B cell (primary cell): ENCODE data around the gene ZSWIM3. TPM values are rescaled to one million over a fixed set of nuclear protein-coding genes. Genes with fewer than 3 reads are reported as not detected.

Experiments used
- ATAC-seq: fragments of 200-7000 bp; cut with Tn5 transposase; one replicate; pipeline ENCODE4 v1.10.0; 2021; ENCODE audit warnings: low read depth, mild to moderate bottlenecking, moderate number of reproducible peaks, moderate library complexity
- CTCF ChIA-PET: fragments of 350-600 bp; sonication (Branson Sonifier 250); formaldehyde crosslinking; loops from one replicate; lab custom pipeline; 2021; ENCODE audit warnings: antibody characterized with exemption, inconsistent platforms; lab: Charles Lee
- POLR2A ChIA-PET: fragments of 350-600 bp; sonication (Branson Sonifier 250); formaldehyde crosslinking; loops from one replicate; lab custom pipeline; 2021; ENCODE audit warnings: antibody characterized with exemption; lab: Charles Lee
- DNase-seq: peaks from one replicate; pipeline ENCODE4 v3.0.0; 2013
- H2AFZ ChIP-seq: 2 replicates; pipeline ENCODE4 v1.6.1; 2012; ENCODE audit warnings: mild to moderate bottlenecking, low read depth, low read length; ENCODE audit not compliant: insufficient read depth, poor library complexity, severe bottlenecking
- H3K27ac ChIP-seq, 2 donors: 1 replicate in 1 of 2; 2 replicates in 1 of 2; pipeline ENCODE4 v1.5.1; 2012 to 2013; ENCODE audit warnings: low read length in 2 of 2, mild to moderate bottlenecking in 2 of 2, moderate library complexity in 1 of 2
- H3K27me3 ChIP-seq, 4 experiments: fragments of 200-600 bp in 1 of 4; sonication (generic) in 1 of 4; replicated peaks in 1 of 4; 1 replicate in 2 of 4; 2 replicates in 2 of 4; pipeline versions ENCODE4 v1.6.1 to v1.7.0; 2013 to 2016; ENCODE audit warnings: low read length in 3 of 4, mild to moderate bottlenecking in 2 of 4, mixed read lengths in 1 of 4, moderate library complexity in 1 of 4; ENCODE audit not compliant: insufficient read depth in 4 of 4, control insufficient read depth in 3 of 4; ENCODE audit errors: control extremely low read depth in 1 of 4
- H3K36me3 ChIP-seq, 2 experiments: replicated peaks in 1 of 2; 1 replicate in 1 of 2; 2 replicates in 1 of 2; pipeline versions ENCODE4 v1.6.1 to v1.7.1; 2013; ENCODE audit warnings: low read length in 1 of 2; ENCODE audit not compliant: insufficient read depth in 2 of 2, control insufficient read depth in 1 of 2; ENCODE audit errors: control extremely low read depth in 1 of 2, extremely low read depth in 1 of 2
- H3K4me1 ChIP-seq, 2 donors: fragments of 200-600 bp in 1 of 2; sonication (generic) in 1 of 2; 1 replicate in 1 of 2; 2 replicates in 1 of 2; pipeline versions ENCODE4 v1.5.1 to v1.6.1; 2013 to 2017; ENCODE audit warnings: low read length in 2 of 2; ENCODE audit not compliant: control insufficient read depth in 2 of 2, insufficient read depth in 2 of 2
- H3K4me2 ChIP-seq: replicated peaks from 2 replicates; pipeline ENCODE3; 2012; ENCODE audit warnings: mild to moderate bottlenecking, low read depth, low read length; ENCODE audit not compliant: poor library complexity, severe bottlenecking
- H3K4me3 ChIP-seq, 5 experiments: fragments of 200-600 bp in 1 of 5; sonication (generic) in 1 of 5; 1 replicate in 3 of 5; 2 replicates in 2 of 5; pipeline versions ENCODE4 v1.5.1 to v1.7.0; 2011 to 2016; ENCODE audit warnings: low read length in 4 of 5, mild to moderate bottlenecking in 4 of 5, low read depth in 2 of 5, control low read depth in 1 of 5, moderate library complexity in 1 of 5; ENCODE audit not compliant: insufficient read depth in 1 of 5; ENCODE audit errors: control extremely low read depth in 1 of 5, extremely low read depth in 1 of 5
- H3K79me2 ChIP-seq: fragments of 200-600 bp; sonication (generic); one replicate; pipeline ENCODE4 v1.6.0; 2016; ENCODE audit warnings: low read length; ENCODE audit not compliant: control insufficient read depth, insufficient read depth
- H3K9ac ChIP-seq: fragments of 200-600 bp; sonication (generic); 2 replicates; pipeline ENCODE4 v1.6.1; 2017; ENCODE audit warnings: mild to moderate bottlenecking, low read length, moderate library complexity
- H3K9me3 ChIP-seq, 3 donors: one replicate each; pipeline versions ENCODE4 v1.6.1 to v1.7.1; 2013; ENCODE audit warnings: low read length in 2 of 3; ENCODE audit not compliant: control insufficient read depth in 2 of 3, insufficient read depth in 1 of 3; ENCODE audit errors: control extremely low read depth in 1 of 3
- H4K20me1 ChIP-seq: 2 replicates; pipeline ENCODE4 v1.6.0; 2012; ENCODE audit warnings: mild to moderate bottlenecking, low read length; ENCODE audit not compliant: insufficient read depth, control insufficient read depth, poor library complexity, severe bottlenecking
- H3K27ac Mint-ChIP-seq: one replicate; pipeline ENCODE4 v1.8.0; 2021; ENCODE audit warnings: mixed read lengths
- H3K27me3 Mint-ChIP-seq: one replicate; pipeline ENCODE4 v1.8.0; 2021; ENCODE audit warnings: mixed read lengths
- H3K4me1 Mint-ChIP-seq: one replicate; pipeline ENCODE4 v1.8.0; 2021; ENCODE audit warnings: mixed read lengths
- H3K4me3 Mint-ChIP-seq: one replicate; pipeline ENCODE4 v1.8.0; 2021; ENCODE audit warnings: mixed read lengths
- H3K9me3 Mint-ChIP-seq: one replicate; pipeline ENCODE4 v1.8.0; 2022; ENCODE audit warnings: mixed read lengths; ENCODE audit not compliant: insufficient read depth
- CTCF ChIP-seq: fragments of 200-600 bp; IDR thresholded peaks from one replicate; pipeline ENCODE4 v1.8.0; 2022; ENCODE audit warnings: antibody characterized with exemption, mild to moderate bottlenecking
- EZH2 ChIP-seq: IDR thresholded peaks from 2 replicates; pipeline ENCODE4 v1.6.1; 2012; ENCODE audit warnings: borderline replicate concordance, low read depth, mild to moderate bottlenecking, moderate library complexity, low read length; ENCODE audit not compliant: insufficient read depth, poor library complexity, severe bottlenecking
- whole genome bisulfite sequencing: methylation state at CpG from one replicate; pipeline ENCODE4 v1.1.5; 2013; ENCODE audit warnings: missing lambda C conversion rate; ENCODE audit not compliant: insufficient coverage; 5-methylcytosine and 5-hydroxymethylcytosine counted together
- intact Hi-C: fragments of 100-400 bp; cut with micrococcal nuclease; formaldehyde crosslinking; loops from one replicate; pipeline ENCODE4 v1.10.0; 2022
- polyA plus RNA-seq: library from polyadenylated mRNA; depleted of rRNA; stranded (reverse); fragments of >200 nt; gene quantifications from 2 replicates; pipeline ENCODE4 v1.2.3, GENCODE V29; 2012
- total RNA-seq, 2 donors: library from RNA; stranded (reverse); fragments of 120-200 nt in 1 of 2; gene quantifications; 1 replicate in 1 of 2; 2 replicates in 1 of 2; pipeline versions ENCODE4 v1.2.3 to v1.2.4, GENCODE V29; 2013 to 2022

The ZSWIM3 gene
- total and polyA plus RNA-seq, 2 donors (not counting 1 experiment from before 2014, with no cell fraction given), result 4.0 to 7.1 TPM

GRCh38 chr20:45874576-45874975, 17.2 kb downstream of the ZSWIM3 start:
- H3K4me3 ChIP-seq, result no peak overlapping the region
- no peaks in the 10 kb centered on the region for H4K20me1 ChIP-seq
- no peaks in the 10 kb centered on the region for H3K9me3 Mint-ChIP-seq
- no peak overlapping the region for H3K4me3 Mint-ChIP-seq
- no peaks in the 10 kb centered on the region for H3K79me2 ChIP-seq
- no peak overlapping the region for H3K9ac ChIP-seq
- H3K27me3 ChIP-seq, result no peaks in the 10 kb centered on the region
- POLR2A ChIA-PET, result interaction anchor here (1.2 to 1.6 kb wide), 2 partner anchors 35 to 60 kb away, joined by 3 to 6 read pairs; partner anchors contain the start of gene PCIF1
- H2AFZ ChIP-seq, result no peak overlapping the region
- DNase-seq (no peak), ATAC-seq (no peak)
- H3K4me2 ChIP-seq, result no peak overlapping the region
- 93% methylated on average over 4 of the region's 4 CpGs for WGBS
- no peaks in the 10 kb centered on the region for H3K4me1 ChIP-seq
- no peaks in the 10 kb centered on the region for H3K27me3 Mint-ChIP-seq
- intact Hi-C loops, result no loop called here
- no peaks in the 10 kb centered on the region for H3K4me1 Mint-ChIP-seq
- CTCF ChIA-PET, result interaction anchor here (0.7 kb wide), 1 partner anchor 687 kb away, joined by 4 read pairs; no protein-coding TSS in a partner anchor
- no peak overlapping the region for H3K27ac ChIP-seq
- H3K27ac Mint-ChIP-seq, result no peak overlapping the region
- H3K36me3 ChIP-seq, result peaks cover 2 to 24% of the 10 kb centered on the region in 2 experiments
- TF ChIP-seq EZH2 (no peak), CTCF (no peak)
- no peaks in the 10 kb centered on the region for H3K9me3 ChIP-seq

GRCh38 chr20:45878076-45878761, 20.8 kb downstream of the ZSWIM3 start:
- TF ChIP-seq CTCF, result no peak
- H3K9me3 Mint-ChIP-seq, result no peaks in the 10 kb centered on the region
- no peak overlapping the region for H3K4me2 ChIP-seq
- H3K4me1 Mint-ChIP-seq, result peaks cover 21% of the 10 kb centered on the region
- CTCF ChIA-PET, result interaction anchor here (1.3 kb wide), 1 partner anchor 22 kb away, joined by 4 read pairs; the partner anchor contains the start of gene ACOT8
- peaks cover 3 to 19% of the 10 kb centered on the region in 2 donors for H3K4me1 ChIP-seq
- H3K9ac ChIP-seq, result no peak overlapping the region
- ATAC-seq, result no peak
- intact Hi-C loops, result no loop called here
- H3K27ac Mint-ChIP-seq, result no peak overlapping the region
- no peak overlapping the region for H2AFZ ChIP-seq
- DNase-seq, result no peak
- H3K27ac ChIP-seq, result no peak overlapping the region
- H3K79me2 ChIP-seq, result peaks cover 22% of the 10 kb centered on the region
- H3K27me3 ChIP-seq, result no peaks in the 10 kb centered on the region
- no peaks in the 10 kb centered on the region for H4K20me1 ChIP-seq
- H3K36me3 ChIP-seq, result peaks cover 2 to 27% of the 10 kb centered on the region in 2 experiments
- no peak overlapping the region for H3K4me3 ChIP-seq
- H3K4me3 Mint-ChIP-seq, result no peak overlapping the region
- POLR2A ChIA-PET, result no interaction called here
- WGBS, result 96% methylated on average over 12 of the region's 13 CpGs
- H3K27me3 Mint-ChIP-seq, result no peaks in the 10 kb centered on the region
- H3K9me3 ChIP-seq, result no peaks in the 10 kb centered on the region
